HL-60 (cell line): ENCODE results near the gene RPS16.

Source experiments
- DNase-seq, 2 experiments: peaks; one replicate each; pipeline ENCODE4 v3.0.0-alpha.2; 2010 to 2020; ENCODE audit warnings: low read depth in 1 of 2, low spot score in 1 of 2
- H3K27ac ChIP-seq: fragments of 250-450 bp; sonication (Bioruptor Pico); replicated peaks from 2 replicates; pipeline ENCODE4 v1.5.1; 2020; ENCODE audit warnings: mild to moderate bottlenecking, moderate library complexity
- H3K27me3 ChIP-seq: fragments of 250-450 bp; sonication (Bioruptor Pico); 2 replicates; pipeline ENCODE4 v1.5.1; 2021; ENCODE audit warnings: mild to moderate bottlenecking, moderate library complexity; ENCODE audit not compliant: insufficient read depth, poor library complexity, severe bottlenecking
- H3K4me3 ChIP-seq: replicated peaks from 2 replicates; pipeline ENCODE4 v1.5.1; 2011; ENCODE audit warnings: mild to moderate bottlenecking, control low read depth, low read length; ENCODE audit not compliant: insufficient read depth
- GABPA ChIP-seq: IDR thresholded peaks from 2 replicates; pipeline ENCODE4 v1.6.1; 2012; ENCODE audit warnings: low read depth
- POLR2AphosphoS5 ChIP-seq: IDR thresholded peaks from 2 replicates; pipeline ENCODE4 v1.6.1; 2012; ENCODE audit warnings: low read depth
- SPI1 ChIP-seq: IDR thresholded peaks from 2 replicates; pipeline ENCODE4 v1.6.1; 2012; ENCODE audit warnings: low read depth, mild to moderate bottlenecking, borderline replicate concordance
- TF ChIP-seq, protein P1 (sequence below): IDR thresholded peaks from 2 replicates; pipeline ENCODE4 v1.6.1; 2012; ENCODE audit warnings: low read depth; ENCODE audit not compliant: insufficient replicate concordance
- TF ChIP-seq, protein P2 (sequence below): IDR thresholded peaks from one replicate; pipeline ENCODE4 v1.5.1; 2011; ENCODE audit warnings: low read length, control low read depth, inconsistent platforms; ENCODE audit not compliant: insufficient read depth

RPS16 gene

DNA sequence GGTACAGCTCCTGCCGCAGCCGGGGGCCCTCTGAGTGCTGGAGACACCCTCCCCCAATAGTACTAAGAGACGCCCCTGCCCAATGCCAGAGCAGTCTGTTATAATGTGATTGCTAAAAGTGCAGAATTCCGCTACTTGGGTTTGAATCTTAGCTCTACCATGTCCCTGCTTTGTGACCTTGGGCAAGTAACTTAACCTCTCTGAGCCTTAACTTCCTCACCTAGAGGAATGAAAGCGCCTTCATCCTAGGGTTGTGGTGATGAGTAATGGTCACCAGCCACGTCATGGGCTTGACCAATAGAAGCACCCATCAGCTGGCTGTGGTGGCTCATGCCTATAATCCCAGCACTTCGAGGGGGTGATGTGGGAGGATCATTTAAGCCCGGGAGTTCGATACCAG lies 16.7 kb downstream of the RPS16 start:
- Histone ChIP-seq H3K27ac (no peak overlapping the region), H3K4me3 (no peak overlapping the region), H3K27me3 (peaks cover 22% of the 10 kb centered on the region)
- DNase-seq, result no peak
- TF ChIP-seq POLR2AphosphoS5 (no peak), GABPA (no peak), SPI1 (no peak)
- TF ChIP-seq, protein P1, sequence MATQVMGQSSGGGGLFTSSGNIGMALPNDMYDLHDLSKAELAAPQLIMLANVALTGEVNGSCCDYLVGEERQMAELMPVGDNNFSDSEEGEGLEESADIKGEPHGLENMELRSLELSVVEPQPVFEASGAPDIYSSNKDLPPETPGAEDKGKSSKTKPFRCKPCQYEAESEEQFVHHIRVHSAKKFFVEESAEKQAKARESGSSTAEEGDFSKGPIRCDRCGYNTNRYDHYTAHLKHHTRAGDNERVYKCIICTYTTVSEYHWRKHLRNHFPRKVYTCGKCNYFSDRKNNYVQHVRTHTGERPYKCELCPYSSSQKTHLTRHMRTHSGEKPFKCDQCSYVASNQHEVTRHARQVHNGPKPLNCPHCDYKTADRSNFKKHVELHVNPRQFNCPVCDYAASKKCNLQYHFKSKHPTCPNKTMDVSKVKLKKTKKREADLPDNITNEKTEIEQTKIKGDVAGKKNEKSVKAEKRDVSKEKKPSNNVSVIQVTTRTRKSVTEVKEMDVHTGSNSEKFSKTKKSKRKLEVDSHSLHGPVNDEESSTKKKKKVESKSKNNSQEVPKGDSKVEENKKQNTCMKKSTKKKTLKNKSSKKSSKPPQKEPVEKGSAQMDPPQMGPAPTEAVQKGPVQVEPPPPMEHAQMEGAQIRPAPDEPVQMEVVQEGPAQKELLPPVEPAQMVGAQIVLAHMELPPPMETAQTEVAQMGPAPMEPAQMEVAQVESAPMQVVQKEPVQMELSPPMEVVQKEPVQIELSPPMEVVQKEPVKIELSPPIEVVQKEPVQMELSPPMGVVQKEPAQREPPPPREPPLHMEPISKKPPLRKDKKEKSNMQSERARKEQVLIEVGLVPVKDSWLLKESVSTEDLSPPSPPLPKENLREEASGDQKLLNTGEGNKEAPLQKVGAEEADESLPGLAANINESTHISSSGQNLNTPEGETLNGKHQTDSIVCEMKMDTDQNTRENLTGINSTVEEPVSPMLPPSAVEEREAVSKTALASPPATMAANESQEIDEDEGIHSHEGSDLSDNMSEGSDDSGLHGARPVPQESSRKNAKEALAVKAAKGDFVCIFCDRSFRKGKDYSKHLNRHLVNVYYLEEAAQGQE, result no peak
- TF ChIP-seq, protein P2, sequence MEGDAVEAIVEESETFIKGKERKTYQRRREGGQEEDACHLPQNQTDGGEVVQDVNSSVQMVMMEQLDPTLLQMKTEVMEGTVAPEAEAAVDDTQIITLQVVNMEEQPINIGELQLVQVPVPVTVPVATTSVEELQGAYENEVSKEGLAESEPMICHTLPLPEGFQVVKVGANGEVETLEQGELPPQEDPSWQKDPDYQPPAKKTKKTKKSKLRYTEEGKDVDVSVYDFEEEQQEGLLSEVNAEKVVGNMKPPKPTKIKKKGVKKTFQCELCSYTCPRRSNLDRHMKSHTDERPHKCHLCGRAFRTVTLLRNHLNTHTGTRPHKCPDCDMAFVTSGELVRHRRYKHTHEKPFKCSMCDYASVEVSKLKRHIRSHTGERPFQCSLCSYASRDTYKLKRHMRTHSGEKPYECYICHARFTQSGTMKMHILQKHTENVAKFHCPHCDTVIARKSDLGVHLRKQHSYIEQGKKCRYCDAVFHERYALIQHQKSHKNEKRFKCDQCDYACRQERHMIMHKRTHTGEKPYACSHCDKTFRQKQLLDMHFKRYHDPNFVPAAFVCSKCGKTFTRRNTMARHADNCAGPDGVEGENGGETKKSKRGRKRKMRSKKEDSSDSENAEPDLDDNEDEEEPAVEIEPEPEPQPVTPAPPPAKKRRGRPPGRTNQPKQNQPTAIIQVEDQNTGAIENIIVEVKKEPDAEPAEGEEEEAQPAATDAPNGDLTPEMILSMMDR, result no peak

DNA sequence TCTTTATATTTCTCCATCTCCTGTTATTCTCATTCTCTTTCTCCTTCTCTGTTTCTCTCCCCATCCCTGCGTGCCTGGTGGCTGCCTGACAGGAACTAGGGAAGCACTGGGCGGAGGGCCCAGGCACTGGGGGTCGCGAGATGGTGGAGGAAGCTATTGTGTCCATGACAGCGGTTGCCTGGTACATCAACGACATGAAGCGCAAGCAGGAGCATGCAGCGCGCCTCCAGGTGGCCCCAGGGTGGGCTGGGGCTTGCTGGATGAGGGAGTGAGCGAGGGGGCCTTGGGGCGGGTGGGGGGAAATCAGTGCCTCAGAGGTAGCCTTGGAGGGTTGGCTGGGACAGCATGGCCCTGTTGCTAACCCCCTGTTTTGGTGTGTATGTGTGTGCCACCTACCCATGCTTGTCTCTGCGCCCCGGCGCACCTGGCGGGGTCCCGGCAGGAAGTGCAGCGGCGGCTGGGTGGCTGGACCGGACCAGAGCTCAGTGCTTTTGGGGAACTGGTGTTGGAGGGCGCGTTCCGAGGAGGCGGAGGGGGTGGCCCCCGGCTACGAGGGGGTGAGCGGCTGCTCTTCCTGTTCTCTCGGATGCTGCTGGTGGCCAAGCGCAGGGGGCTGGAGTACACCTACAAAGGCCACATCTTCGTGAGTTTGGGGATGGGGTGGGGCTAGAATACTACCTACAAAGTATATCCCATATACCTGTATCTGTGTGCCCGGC lies 18.1 kb downstream of the RPS16 start:
- Histone ChIP-seq H3K27me3 (peaks cover 31% of the 10 kb centered on the region), H3K27ac (no peak overlapping the region), H3K4me3 (no peak overlapping the region)
- TF ChIP-seq POLR2AphosphoS5, result no peak
- TF ChIP-seq, protein P2, result no peak
- no peak for DNase-seq

DNA sequence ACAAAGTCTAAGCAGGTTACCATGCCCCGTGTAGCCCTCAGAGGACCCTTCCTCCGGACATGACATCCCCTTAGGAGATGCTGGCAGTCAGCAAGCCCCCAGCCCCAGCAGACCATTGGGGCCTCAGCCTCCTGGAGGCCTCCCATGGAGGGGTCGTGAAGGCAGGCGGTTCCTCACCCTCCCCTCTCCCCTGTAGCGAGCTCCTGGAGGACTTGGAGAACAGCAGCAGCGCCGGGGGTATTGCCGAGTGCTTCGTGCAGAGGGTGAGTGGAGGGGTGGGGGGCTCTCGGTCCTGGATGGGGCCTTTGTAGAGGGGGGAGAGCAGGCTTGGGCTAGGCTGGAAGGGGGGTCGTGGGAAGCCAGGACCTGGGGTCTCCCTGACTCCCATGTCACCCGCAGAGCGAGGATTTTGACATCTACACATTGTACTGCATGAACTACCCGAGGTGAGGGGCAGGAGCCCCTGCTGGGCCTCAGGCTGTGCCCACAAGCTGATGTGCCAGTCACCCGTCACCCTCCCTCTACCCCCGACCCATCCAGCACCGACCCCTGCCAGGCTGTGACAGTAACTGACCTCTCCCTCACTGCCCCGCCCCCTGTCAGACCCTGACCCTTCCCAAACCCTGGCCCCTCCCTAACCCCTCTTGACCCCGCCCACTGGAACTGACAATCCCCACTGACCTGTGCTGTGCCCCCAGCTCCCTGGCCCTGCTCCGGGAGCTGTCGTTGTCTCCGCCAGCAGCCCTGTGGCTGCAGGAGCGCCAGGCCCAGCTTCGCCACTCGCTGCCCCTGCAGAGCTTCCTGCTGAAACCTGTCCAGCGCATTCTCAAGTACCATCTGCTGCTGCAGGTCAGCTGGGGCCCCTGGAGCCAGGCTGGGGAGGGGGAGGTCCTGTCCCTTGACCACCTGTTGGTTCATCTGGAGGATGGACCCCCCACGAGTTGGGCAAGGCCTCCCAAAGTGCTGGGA lies 19.3 kb downstream of the RPS16 start:
- Histone ChIP-seq H3K4me3 (no peak overlapping the region), H3K27me3 (peaks cover 33% of the 10 kb centered on the region), H3K27ac (no peak overlapping the region)
- no peak for DNase-seq
- no peak for TF ChIP-seq GABPA
- TF ChIP-seq, protein P1, result no peak
- TF ChIP-seq, protein P2, result no peak
- TF ChIP-seq POLR2AphosphoS5, result no peak
- TF ChIP-seq SPI1, result no peak
